HEK293 (cell line): ENCODE results near the gene R3HDM2.
A peak's percentile ranks its signal among the peaks of the same experiment; 100 is the strongest.

ENCODE experiments used
- CTCF ChIA-PET: fragments of 350-600 bp; formaldehyde crosslinking; extraction: SDS; loops from one replicate; lab custom pipeline; 2021; ENCODE audit warnings: antibody characterized with exemption; lab: Yijun Ruan, JAX
- POLR2A ChIA-PET: fragments of 300-600 bp; formaldehyde crosslinking; extraction: SDS; loops from one replicate; lab custom pipeline; 2020; ENCODE audit warnings: antibody characterized with exemption, inconsistent platforms; lab: Yijun Ruan, JAX
- H3K27ac ChIP-seq: fragments of 200-500 bp; sonication (Bioruptor generic); 2 replicates; pipeline ENCODE4 v1.5.1; 2014; ENCODE audit warnings: low read depth, low read length, control low read depth, inconsistent platforms; ENCODE audit errors: extremely low read depth
- H3K36me3 ChIP-seq, 2 experiments: fragments of 200-500 bp in 1 of 2; sonication (Bioruptor generic) in 1 of 2; 1 replicate in 1 of 2; 2 replicates in 1 of 2; pipeline ENCODE4 v1.5.1; 2014 to 2017; ENCODE audit warnings: inconsistent platforms in 2 of 2, low read length in 2 of 2; ENCODE audit not compliant: control insufficient read depth in 2 of 2, insufficient read depth in 1 of 2
- H3K4me1 ChIP-seq: fragments of 200-500 bp; sonication (Bioruptor generic); 2 replicates; pipeline ENCODE4 v1.5.1; 2014; ENCODE audit warnings: mild to moderate bottlenecking, low read length, inconsistent platforms; ENCODE audit not compliant: control insufficient read depth, insufficient read depth
- H3K4me3 ChIP-seq: 2 replicates; pipeline ENCODE4 v1.5.1; 2011; ENCODE audit warnings: low read depth, mild to moderate bottlenecking, control low read depth, low read length, moderate library complexity
- H3K9me3 ChIP-seq: fragments of 200-500 bp; sonication (Bioruptor generic); 2 replicates; pipeline ENCODE4 v1.5.1; 2014; ENCODE audit warnings: low read depth, low read length, inconsistent platforms; ENCODE audit not compliant: control insufficient read depth, insufficient read depth
- GLI2 ChIP-seq: fragments of 450-650 bp; formaldehyde crosslinking; IDR thresholded peaks from 2 replicates; pipeline ENCODE4; 2017; ENCODE audit warnings: missing biosample characterization, missing genetic modification characterization, low read depth, borderline replicate concordance
- IKZF3 ChIP-seq: fragments of 450-650 bp; IDR thresholded peaks from 2 replicates; pipeline ENCODE4 v1.5.0; 2018; ENCODE audit warnings: missing biosample characterization, mild to moderate bottlenecking, missing genetic modification characterization, moderate library complexity
- SCRT2 ChIP-seq: fragments of 450-650 bp; formaldehyde crosslinking; IDR thresholded peaks from 2 replicates; pipeline ENCODE4 v1.5.1; 2016; ENCODE audit warnings: missing biosample characterization, missing genetic modification characterization
- SETDB1 ChIP-seq: IDR thresholded peaks from one replicate; pipeline ENCODE4 v1.6.1; 2017; ENCODE audit warnings: mild to moderate bottlenecking, low read length, moderate library complexity, mixed read lengths; ENCODE audit not compliant: insufficient read length
- ZBTB20 ChIP-seq: fragments of 450-650 bp; formaldehyde crosslinking; IDR thresholded peaks from 2 replicates; pipeline ENCODE4 v1.5.1; 2016; ENCODE audit warnings: missing biosample characterization, missing genetic modification characterization
- ZEB2 ChIP-seq: fragments of 450-650 bp; formaldehyde crosslinking; IDR thresholded peaks from 2 replicates; pipeline ENCODE4 v1.5.1; 2016; ENCODE audit warnings: missing biosample characterization, missing genetic modification characterization
- ZNF223 ChIP-seq: fragments of 450-650 bp; formaldehyde crosslinking; IDR thresholded peaks from 2 replicates; pipeline ENCODE4 v1.5.1; 2016; ENCODE audit warnings: missing biosample characterization, missing genetic modification characterization
- ZNF366 ChIP-seq: fragments of 450-650 bp; formaldehyde crosslinking; conservative IDR thresholded peaks from 2 replicates; pipeline ENCODE4 v1.5.1; 2016; ENCODE audit warnings: missing biosample characterization, missing genetic modification characterization
- ZNF514 ChIP-seq: fragments of 450-650 bp; formaldehyde crosslinking; IDR thresholded peaks from 2 replicates; pipeline ENCODE4 v1.5.1; 2016; ENCODE audit warnings: missing biosample characterization, missing genetic modification characterization
- ZNF596 ChIP-seq: fragments of 450-650 bp; IDR thresholded peaks from 2 replicates; pipeline ENCODE4 v1.5.0; 2018; ENCODE audit warnings: missing biosample characterization, mild to moderate bottlenecking, missing genetic modification characterization, moderate library complexity
- ZNF658 ChIP-seq: fragments of 450-650 bp; formaldehyde crosslinking; IDR thresholded peaks from 2 replicates; pipeline ENCODE4; 2016; ENCODE audit warnings: missing biosample characterization, missing genetic modification characterization
- TF ChIP-seq, protein P1 (sequence below): fragments of 450-650 bp; formaldehyde crosslinking; IDR thresholded peaks from 2 replicates; pipeline ENCODE4 v1.5.1; 2016; ENCODE audit warnings: missing biosample characterization, missing genetic modification characterization
- TF ChIP-seq, protein P2 (sequence below): fragments of 450-650 bp; formaldehyde crosslinking; IDR thresholded peaks from 2 replicates; pipeline ENCODE4 v1.5.1; 2016; ENCODE audit warnings: missing biosample characterization, missing genetic modification characterization
- TF ChIP-seq, protein P3 (sequence below): fragments of 450-650 bp; formaldehyde crosslinking; IDR thresholded peaks from 2 replicates; pipeline ENCODE4 v1.5.1; 2016; ENCODE audit warnings: missing biosample characterization, missing genetic modification characterization

The R3HDM2 gene

DNA sequence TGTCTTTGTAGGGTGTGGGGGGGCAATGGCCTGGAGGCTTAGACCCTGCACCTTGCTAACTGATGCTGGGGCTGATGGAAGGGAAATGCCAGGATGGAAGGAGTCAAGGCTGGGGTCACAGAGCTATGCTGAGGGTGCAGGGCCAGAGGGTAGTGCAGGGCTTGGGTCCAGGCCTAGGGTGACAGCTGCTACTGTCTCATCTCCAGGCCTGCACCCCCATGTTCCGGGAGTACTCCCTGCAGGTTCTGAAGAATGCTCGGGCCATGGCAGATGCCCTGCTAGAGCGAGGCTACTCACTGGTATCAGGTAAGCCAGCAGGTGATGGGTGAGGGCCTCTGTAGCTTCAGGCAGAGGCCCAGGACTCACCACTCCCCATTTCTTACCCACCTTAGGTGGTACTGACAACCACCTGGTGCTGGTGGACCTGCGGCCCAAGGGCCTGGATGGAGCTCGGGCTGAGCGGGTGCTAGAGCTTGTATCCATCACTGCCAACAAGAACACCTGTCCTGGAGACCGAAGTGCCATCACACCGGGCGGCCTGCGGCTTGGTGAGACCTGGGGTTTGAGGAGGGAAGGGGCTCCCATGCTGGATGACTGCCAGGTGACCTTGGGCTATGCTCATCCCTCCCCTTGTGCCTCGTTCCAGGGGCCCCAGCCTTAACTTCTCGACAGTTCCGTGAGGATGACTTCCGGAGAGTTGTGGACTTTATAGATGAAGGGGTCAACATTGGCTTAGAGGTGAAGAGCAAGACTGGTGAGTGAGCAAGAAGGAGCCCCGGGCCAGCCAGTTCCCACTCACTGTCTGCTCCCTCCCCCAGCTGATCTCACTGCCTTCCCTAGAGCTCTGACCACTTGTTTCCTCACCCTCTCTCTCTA is 197.2 kb downstream of the R3HDM2 start:
- H3K4me3 ChIP-seq: no peak overlapping the region
- CTCF ChIA-PET: interaction anchor here (0.6 to 23.3 kb wide), 6 partner anchors 6 to 379 kb away, joined by 3 to 628 read pairs (median 4); partner anchors contain the start of gene NXPH4
- POLR2A ChIA-PET: interaction anchor here (0.6 to 1.3 kb wide), 2 partner anchors 12 to 15 kb away, joined by 3 read pairs; no protein-coding TSS in a partner anchor
- TF ChIP-seq ZNF514 (tag by site-specific recombination): no peak
- TF ChIP-seq IKZF3: peak; percentile 38; the same call in 1 of the 2 replicates
- no peak for TF ChIP-seq ZNF658
- TF ChIP-seq ZNF223 (tag by site-specific recombination): peak; percentile 68; the same call in 1 of the 2 replicates
- no peak for TF ChIP-seq SETDB1
- TF ChIP-seq, protein P1, sequence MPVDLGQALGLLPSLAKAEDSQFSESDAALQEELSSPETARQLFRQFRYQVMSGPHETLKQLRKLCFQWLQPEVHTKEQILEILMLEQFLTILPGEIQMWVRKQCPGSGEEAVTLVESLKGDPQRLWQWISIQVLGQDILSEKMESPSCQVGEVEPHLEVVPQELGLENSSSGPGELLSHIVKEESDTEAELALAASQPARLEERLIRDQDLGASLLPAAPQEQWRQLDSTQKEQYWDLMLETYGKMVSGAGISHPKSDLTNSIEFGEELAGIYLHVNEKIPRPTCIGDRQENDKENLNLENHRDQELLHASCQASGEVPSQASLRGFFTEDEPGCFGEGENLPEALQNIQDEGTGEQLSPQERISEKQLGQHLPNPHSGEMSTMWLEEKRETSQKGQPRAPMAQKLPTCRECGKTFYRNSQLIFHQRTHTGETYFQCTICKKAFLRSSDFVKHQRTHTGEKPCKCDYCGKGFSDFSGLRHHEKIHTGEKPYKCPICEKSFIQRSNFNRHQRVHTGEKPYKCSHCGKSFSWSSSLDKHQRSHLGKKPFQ: peak; percentile 90
- TF ChIP-seq ZBTB20 (tag by site-specific recombination): peak; percentile 57; the same call in 1 of the 2 replicates
- 0 out of 2 replicates have a peak, but pooled peaks have one; percentile 43 for TF ChIP-seq SCRT2 (tag by site-specific recombination)
- H3K4me1 ChIP-seq: peaks cover 23% of the 10 kb centered on the region
- H3K9me3 ChIP-seq: no peaks in the 10 kb centered on the region
- H3K27ac ChIP-seq: peak overlapping the region; percentile 66
- H3K36me3 ChIP-seq: peaks cover 0 to 55% of the 10 kb centered on the region in 2 experiments; a peak in 1 of 3 replicates

DNA sequence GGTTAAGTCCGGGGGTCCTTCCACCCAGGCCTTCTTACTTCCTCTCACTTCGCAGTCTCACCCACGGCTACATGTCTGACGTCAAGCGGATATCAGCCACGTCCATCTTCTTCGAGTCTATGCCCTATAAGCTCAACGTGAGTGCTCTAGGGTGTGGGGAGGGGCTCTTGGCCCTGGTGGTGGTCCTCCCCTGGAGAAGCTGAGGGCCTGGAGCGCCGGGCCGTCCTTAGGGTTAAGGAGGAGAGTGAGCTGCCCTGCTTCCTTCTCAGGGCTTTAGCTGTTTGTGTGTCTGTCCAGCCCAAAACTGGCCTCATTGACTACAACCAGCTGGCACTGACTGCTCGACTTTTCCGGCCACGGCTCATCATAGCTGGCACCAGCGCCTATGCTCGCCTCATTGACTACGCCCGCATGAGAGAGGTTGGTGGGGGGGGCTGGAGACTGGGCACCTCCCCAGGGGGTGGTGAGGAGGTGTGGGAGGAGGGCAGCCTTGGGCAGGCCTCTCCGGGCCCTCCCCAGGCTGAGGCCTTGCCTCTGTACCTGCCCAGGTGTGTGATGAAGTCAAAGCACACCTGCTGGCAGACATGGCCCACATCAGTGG is 198.6 kb downstream of the R3HDM2 start:
- CTCF ChIA-PET: interaction anchor here (0.6 to 23.3 kb wide), 4 partner anchors 8 to 109 kb away, joined by 3 to 628 read pairs (median 98); partner anchors contain the start of gene NXPH4
- POLR2A ChIA-PET: interaction anchor here (0.5 to 3.5 kb wide), 3 partner anchors 8 to 213 kb away, joined by 6 to 72 read pairs (median 44); partner anchors contain the start of gene NXPH4
- TF ChIP-seq, protein P2, sequence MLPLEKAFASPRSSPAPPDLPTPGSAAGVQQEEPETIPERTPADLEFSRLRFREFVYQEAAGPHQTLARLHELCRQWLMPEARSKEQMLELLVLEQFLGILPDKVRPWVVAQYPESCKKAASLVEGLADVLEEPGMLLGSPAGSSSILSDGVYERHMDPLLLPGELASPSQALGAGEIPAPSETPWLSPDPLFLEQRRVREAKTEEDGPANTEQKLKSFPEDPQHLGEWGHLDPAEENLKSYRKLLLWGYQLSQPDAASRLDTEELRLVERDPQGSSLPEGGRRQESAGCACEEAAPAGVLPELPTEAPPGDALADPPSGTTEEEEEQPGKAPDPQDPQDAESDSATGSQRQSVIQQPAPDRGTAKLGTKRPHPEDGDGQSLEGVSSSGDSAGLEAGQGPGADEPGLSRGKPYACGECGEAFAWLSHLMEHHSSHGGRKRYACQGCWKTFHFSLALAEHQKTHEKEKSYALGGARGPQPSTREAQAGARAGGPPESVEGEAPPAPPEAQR (tag by site-specific recombination): no peak
- no peak for TF ChIP-seq GLI2 (tag by site-specific recombination)
- TF ChIP-seq, protein P3, sequence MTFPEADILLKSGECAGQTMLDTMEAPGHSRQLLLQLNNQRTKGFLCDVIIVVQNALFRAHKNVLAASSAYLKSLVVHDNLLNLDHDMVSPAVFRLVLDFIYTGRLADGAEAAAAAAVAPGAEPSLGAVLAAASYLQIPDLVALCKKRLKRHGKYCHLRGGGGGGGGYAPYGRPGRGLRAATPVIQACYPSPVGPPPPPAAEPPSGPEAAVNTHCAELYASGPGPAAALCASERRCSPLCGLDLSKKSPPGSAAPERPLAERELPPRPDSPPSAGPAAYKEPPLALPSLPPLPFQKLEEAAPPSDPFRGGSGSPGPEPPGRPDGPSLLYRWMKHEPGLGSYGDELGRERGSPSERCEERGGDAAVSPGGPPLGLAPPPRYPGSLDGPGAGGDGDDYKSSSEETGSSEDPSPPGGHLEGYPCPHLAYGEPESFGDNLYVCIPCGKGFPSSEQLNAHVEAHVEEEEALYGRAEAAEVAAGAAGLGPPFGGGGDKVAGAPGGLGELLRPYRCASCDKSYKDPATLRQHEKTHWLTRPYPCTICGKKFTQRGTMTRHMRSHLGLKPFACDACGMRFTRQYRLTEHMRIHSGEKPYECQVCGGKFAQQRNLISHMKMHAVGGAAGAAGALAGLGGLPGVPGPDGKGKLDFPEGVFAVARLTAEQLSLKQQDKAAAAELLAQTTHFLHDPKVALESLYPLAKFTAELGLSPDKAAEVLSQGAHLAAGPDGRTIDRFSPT (tag by site-specific recombination): peak; percentile 31; the same call in 1 of the 2 replicates
- no peak for TF ChIP-seq ZNF596 (tag by site-specific recombination)
- TF ChIP-seq ZNF366 (tag by site-specific recombination): no peak
- TF ChIP-seq ZEB2 (tag by site-specific recombination): peak; percentile 30; the same call in 1 of the 2 replicates
- Histone ChIP-seq H3K9me3 (no peaks in the 10 kb centered on the region), H3K4me1 (peaks cover 21% of the 10 kb centered on the region), H3K27ac (no peak overlapping the region), H3K36me3 (peaks cover 0 to 55% of the 10 kb centered on the region in 2 experiments; a peak in 1 of 3 replicates), H3K4me3 (no peak overlapping the region)
